Fibroblast of skin of right biceps (primary cell): Measurements from ENCODE around the gene TIMELESS.
"Not testable (repeated sequence)": the region's sequence is repeated elsewhere in the genome, so short reads cannot be mapped to it uniquely, and the experiment has no call there.

Experiments used
- DNase-seq: peaks from one replicate; pipeline ENCODE4 v3.0.0-alpha.2; 2013

Gene TIMELESS

GRCh38 chr12:56404227-56404626, 45.0 kb downstream of the TIMELESS start:
- not testable (repeated sequence) for DNase-seq

DNA sequence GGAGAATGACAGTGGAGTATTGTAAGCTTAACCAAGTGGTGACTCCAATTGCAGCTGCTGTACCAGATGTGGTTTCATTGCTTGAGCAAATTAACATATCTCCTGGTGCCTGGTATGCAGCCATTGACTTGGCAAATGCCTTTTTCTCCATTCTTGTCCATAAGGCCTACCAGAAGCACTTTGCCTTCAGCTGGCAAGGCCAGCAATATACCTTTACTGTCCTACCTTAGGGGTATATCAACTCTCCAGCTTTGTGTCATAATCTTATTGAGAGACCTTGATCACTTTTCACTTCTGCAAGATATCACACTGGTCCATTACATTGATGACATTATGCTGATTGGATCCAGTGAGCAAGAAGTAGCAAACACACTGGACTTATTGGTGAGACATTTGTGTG, 47.6 kb downstream of the TIMELESS start:
- DNase-seq: not testable (repeated sequence)

- not testable (repeated sequence) for DNase-seq
Observed at GRCh38 chr12:56401125-56401524, 48.1 kb downstream of the TIMELESS start.

- not testable (repeated sequence) for DNase-seq
Observed at GRCh38 chr12:56399466-56399865, 49.8 kb downstream of the TIMELESS start.

- no peak for DNase-seq
Observed at GRCh38 chr12:56398324-56398723, 50.9 kb downstream of the TIMELESS start.

DNA sequence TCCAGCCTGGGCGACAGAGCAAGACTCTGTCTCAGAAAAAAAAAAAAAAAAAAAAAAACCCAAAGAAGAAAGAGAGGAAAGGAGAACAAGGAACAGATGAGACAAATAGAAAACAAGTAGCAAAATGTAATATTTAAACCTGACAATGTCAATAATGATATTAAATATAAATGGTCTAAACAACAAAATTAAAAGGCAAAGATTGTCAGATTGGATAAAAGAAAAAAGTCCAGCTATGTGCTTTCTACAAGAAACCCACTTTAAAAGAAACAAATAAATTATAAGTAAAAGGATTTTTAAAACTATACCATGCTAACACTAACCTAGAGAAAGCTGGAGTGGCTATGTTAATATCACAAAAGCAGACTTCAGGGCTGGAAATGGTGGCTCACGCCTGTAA, 56.9 kb downstream of the TIMELESS start:
- DNase-seq: no peak

DNA sequence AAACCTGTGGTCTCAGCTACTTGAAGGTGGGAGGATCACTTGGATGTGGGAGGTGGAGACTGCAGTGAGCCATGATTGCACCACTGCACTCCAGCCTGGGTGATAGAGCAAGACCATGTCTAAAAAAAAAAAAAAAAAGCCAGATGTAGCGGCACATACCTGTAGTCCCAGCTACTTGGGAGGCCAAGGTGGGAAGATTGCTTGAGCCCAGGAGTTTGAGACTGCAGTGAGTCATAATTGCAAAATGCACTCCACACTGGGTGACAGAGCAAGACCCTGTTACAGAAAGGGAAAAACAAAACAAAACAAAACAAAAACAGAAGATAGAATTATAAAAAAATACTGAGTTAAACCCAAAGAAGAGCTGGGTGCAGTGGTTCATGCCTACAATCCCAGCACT, 57.5 kb downstream of the TIMELESS start:
- no peak for DNase-seq

- DNase-seq: no peak
Observed at GRCh38 chr12:56389412-56389811, 59.8 kb downstream of the TIMELESS start.

DNA sequence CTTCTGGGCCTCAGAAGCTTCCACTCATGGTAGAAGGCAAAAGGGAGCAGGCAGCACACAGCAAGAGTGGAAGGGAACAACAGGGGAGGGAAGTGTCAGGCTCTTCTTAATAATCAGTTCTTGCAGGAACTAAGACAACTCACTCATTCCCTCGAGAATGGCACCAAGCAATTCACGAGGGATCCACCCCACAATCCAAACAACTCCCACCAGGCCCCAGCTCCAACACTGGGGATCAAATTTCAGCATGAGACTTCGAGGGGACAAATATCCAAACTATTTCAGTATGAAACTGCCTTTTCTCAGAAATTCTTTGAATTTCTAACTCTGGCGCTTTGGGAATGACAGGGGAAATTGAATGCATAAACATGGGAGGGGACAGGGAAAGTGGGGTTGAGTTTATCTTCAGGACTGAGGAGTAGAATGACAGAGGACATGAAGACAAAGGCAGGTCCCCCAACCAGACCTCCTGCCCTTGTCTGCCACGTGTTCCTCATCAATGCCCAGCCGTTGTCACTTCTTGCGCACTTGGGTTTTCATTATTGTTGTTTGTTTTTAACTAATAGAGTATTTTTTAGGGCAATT, 62.0 kb downstream of the TIMELESS start:
- peak; percentile 65 for DNase-seq

DNA sequence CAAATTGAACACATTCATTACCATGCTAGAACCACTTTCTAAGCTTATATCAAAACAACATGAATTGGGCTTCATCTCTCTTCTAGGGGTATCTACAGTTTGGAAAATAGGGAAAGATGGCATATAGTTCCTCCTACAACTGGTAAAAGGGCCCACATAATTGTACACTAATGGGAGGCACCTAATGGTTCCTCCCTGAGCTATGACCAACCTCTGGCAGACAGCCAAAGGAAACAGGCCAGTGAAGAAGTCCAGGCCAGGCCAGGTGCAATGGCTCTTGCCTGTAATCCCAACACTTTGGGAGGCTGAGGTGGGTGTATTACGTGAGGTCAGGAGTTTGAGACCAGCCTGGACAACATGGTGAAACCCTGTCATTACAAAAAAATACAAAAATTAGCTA, 63.4 kb downstream of the TIMELESS start:
- DNase-seq: no peak

DNA sequence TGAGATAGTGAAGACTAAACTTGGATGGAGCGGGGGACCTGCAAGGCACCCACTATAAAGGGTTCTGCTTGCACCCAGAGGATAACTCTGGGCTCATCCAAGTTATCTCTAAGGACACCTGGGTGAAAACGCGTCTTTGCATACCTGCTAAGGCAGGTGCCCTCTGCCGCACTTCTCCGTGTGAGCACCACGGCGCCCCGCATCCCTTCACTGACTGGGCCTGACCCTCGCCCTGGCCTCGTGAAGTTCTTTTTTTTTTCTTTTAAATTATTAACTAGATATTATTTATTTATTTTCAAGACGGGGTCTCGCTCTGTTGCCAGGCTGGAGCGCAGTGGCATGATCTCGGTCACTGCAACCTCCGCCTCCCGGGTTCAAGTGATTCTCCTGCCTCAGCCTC, 66.6 kb downstream of the TIMELESS start:
- no peak for DNase-seq

- DNase-seq: no peak
Observed at GRCh38 chr12:56377989-56378316, 71.3 kb downstream of the TIMELESS start.

DNA sequence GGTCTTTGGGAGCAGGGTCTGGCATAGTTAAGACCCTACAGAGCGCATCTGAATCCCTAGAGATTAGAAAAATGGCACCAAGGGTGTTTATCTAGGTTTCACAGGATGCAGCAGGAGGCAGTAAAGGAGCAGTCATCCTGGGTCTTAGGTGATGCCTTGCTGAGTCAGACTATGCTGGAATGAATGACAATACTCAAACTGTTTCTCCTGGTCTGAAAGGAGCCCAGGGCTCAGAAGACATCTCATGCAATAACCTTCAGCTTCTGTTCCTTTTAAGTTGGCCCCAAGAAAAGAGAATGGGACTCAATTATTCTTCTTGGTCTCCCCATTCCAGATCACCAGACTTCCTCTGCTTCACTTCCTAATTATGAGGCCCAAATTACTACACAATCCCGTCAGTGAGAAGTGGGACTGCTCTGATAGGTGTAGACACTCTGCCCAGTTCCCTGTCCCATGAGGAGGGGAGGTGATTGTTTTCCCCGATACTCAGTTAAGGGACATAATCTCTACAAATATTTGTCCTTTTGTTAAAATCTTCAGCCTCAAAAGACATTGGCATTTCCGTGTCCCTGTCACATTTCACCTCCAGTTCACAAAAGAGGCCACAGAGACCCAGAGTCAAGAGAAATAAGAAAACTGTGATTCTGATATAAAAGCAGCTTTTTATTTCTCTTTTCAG, 71.8 kb downstream of the TIMELESS start:
- peak; percentile 27 for DNase-seq

DNA sequence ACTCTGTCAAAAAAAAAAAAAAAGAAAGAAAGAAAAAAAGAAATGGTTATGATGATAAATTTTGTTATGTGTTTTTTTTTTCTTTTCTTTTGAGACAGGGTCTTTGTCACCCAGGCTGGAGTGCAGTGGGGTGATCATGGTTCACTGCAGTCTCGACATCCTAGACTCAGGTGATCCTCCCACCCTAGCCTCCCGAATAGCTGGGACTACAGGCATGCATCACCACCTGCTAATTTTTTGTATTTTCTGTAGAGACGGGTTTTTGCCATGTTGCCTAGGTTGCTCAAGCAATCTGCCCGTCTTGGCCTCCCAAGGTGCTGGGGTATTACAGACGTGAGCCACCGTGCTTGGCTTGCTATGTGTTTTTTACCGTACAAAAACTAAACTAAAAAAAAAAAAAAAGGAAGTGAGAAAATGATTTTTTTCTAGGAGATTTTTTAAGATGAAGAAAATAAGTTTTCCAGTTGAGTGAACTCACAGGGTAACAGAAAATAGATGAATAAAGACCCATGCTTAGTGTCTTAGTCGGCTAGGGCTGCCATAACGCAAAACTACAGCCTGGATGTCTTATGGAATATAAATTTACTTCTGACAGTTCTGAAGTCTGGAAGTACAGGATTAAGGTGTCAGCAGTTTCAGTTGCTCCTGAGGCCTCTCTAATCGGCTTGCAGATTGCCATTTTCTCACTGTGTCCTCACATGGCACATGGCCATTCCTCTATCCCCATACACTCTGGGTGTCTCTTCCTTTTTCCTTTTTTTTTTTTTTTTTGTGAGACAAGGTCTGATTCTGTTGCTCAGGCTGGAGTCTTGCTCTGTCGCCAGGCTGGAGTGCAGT, 73.4 kb downstream of the TIMELESS start:
- no peak for DNase-seq

GRCh38 chr12:56374726-56375597, 74.3 kb downstream of the TIMELESS start:
- DNase-seq: no peak

DNA sequence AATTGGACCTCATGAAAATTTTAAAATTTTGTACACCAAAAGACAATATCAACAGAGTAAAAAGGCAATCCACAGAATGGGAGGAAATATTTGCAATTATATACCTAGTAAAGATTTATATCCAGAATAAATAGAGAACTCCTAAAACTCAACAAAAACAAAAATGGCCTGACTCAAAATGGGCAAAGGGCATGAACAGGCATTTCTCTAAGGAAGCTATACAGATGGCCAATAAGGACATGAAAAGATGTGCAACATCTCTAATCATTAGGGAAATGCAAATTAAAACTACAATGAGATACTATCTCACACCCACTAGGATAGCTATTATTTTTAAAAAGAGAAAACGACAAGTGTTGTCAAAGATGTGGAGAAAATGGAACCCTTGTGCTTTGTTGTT, 75.7 kb downstream of the TIMELESS start:
- no peak for DNase-seq

DNA sequence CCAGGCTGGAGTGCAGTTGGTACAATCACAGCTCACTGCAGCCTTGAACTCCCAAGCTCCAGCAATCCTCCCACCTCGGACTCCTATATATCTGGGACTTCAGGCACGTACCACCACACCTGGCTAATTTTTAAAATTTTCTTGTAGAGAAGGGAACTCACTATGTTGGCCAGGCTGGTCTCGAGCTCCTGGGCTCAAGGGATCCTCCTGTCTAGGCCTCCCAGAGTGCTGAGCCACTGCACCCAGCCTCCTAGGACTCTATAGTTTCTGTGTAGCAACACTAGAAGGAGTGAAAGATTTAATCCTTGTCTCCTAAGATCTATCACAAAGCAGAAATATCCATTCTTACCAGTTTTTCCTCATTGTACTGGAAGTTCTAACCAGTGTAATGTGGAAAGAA, 82.3 kb downstream of the TIMELESS start:
- no peak for DNase-seq
